Measurements from ENCODE around the gene KRTAP2-4. TPM values are rescaled to one million over a fixed set of nuclear protein-coding genes. Genes with fewer than 3 reads are reported as not detected.
A peak's percentile ranks its signal among the peaks of the same experiment; 100 is the strongest.

Gene KRTAP2-4
- total and polyA plus RNA-seq, 2 donors (not counting 1 experiment from before 2014, with no cell fraction given): not detected

DNA sequence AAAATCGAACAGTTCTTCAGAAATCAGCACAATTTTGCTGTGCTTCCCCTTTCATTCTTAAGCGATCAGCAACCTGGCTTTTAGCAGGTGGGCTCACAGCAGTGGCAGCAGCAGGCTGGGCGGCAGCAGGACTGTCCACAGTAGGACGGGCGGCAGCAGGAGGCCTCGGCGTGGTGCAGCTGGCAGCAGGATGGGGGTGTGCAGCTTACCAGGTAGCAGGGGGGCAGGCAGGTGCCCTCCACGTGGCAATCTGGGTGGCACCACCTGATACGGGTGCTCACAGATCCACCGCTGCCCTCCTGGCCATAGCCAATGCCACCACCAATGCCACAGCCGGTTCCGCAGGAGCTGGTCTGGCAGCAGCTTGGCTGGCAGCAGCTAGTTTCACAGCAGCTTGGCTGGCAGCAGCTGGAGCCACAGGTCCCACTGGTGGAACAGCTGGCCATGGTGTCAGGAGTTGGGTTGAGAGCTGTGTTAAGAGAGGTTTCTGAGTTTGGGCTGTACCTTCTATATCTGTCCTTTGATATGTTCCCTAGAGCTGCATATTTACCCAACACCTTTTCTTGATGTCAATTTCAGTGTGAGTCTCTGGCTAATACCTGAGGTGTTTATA is 35.9 kb downstream of the KRTAP2-4 start, which contains the start of gene KRTAP1-4:
Gene KRTAP1-4, minus strand, starts transcription at position 563 of the 613 bp plus-strand sequence. Its CDS starts 117 bp downstream, at position 446.
- H3K4me2 ChIP-seq (ENCODE audit: extremely low read depth, insufficient read depth, low read length): no peak within 1 kb of the TSS
- no peak within 1 kb of the TSS for H3K4me3 ChIP-seq (replicated peaks in 1 of 4; ENCODE audit: control extremely low read depth in 1 of 4, insufficient read depth in 1 of 4, low read depth in 3 of 4, low read length in 4 of 4)
- no peak for DNase-seq (ENCODE audit: low read depth in 2 of 2)
- no peaks in the 10 kb centered on the region for H3K9me3 ChIP-seq (ENCODE audit: control insufficient read depth, insufficient read depth, low read depth, low read length)
- no peak within 1 kb of the TSS for H2AFZ ChIP-seq (ENCODE audit: low read length)
- H3K4me1 ChIP-seq (ENCODE audit: control insufficient read depth, extremely low read depth, insufficient read depth, low read length): peaks cover 6% of the 10 kb centered on the region
- no peak within 1 kb of the TSS for H3K27ac ChIP-seq (ENCODE audit: insufficient read depth, low read length)
- no peaks in the 10 kb centered on the region for H3K36me3 ChIP-seq (ENCODE audit: control insufficient read depth, insufficient read depth, low read length)
- H3K27me3 ChIP-seq (ENCODE audit: control insufficient read depth, insufficient read depth, low read length): no peaks in the 10 kb centered on the region
- no peak for TF ChIP-seq EZH2 (IDR thresholded peaks at IDR 0.05; ENCODE audit: low read length, missing control alignments)
- TF ChIP-seq, protein P1, sequence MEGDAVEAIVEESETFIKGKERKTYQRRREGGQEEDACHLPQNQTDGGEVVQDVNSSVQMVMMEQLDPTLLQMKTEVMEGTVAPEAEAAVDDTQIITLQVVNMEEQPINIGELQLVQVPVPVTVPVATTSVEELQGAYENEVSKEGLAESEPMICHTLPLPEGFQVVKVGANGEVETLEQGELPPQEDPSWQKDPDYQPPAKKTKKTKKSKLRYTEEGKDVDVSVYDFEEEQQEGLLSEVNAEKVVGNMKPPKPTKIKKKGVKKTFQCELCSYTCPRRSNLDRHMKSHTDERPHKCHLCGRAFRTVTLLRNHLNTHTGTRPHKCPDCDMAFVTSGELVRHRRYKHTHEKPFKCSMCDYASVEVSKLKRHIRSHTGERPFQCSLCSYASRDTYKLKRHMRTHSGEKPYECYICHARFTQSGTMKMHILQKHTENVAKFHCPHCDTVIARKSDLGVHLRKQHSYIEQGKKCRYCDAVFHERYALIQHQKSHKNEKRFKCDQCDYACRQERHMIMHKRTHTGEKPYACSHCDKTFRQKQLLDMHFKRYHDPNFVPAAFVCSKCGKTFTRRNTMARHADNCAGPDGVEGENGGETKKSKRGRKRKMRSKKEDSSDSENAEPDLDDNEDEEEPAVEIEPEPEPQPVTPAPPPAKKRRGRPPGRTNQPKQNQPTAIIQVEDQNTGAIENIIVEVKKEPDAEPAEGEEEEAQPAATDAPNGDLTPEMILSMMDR (conservative IDR thresholded peaks at IDR 0.05 in 1 of 2, IDR thresholded peaks at IDR 0.05 in 1 of 2; ENCODE audit: low read depth in 1 of 2, low read length in 2 of 2): no peak
- H3K79me2 ChIP-seq (ENCODE audit: control insufficient read depth, insufficient read depth, low read length): no peaks in the 10 kb centered on the region
- no peaks in the 10 kb centered on the region for H4K20me1 ChIP-seq (ENCODE audit: control insufficient read depth, extremely low read depth, insufficient read depth, low read length)
- no peak within 1 kb of the TSS for H3K9ac ChIP-seq (ENCODE audit: insufficient read depth, low read length)

GRCh38 chr17:41026715-41027471 is 38.8 kb downstream of the KRTAP2-4 start, which contains the start of gene KRTAP1-5:
Gene KRTAP1-5, minus strand, starts transcription at chr17:41027208. Its CDS starts 53 bp downstream, at chr17:41027155.
- Histone ChIP-seq H3K36me3 (ENCODE audit: control insufficient read depth, insufficient read depth, low read length) (no peaks in the 10 kb centered on the region), H3K9me3 (ENCODE audit: control insufficient read depth, insufficient read depth, low read depth, low read length) (no peaks in the 10 kb centered on the region), H3K79me2 (ENCODE audit: control insufficient read depth, insufficient read depth, low read length) (no peaks in the 10 kb centered on the region), H3K4me2 (ENCODE audit: extremely low read depth, insufficient read depth, low read length) (peak within 1 kb of the TSS; percentile 36), H4K20me1 (ENCODE audit: control insufficient read depth, extremely low read depth, insufficient read depth, low read length) (no peaks in the 10 kb centered on the region), H3K9ac (ENCODE audit: insufficient read depth, low read length) (no peak within 1 kb of the TSS), H3K4me1 (ENCODE audit: control insufficient read depth, extremely low read depth, insufficient read depth, low read length) (peaks cover 6% of the 10 kb centered on the region), H3K4me3 (replicated peaks in 1 of 4; ENCODE audit: control extremely low read depth in 1 of 4, insufficient read depth in 1 of 4, low read depth in 3 of 4, low read length in 4 of 4) (no peak within 1 kb of the TSS), H2AFZ (ENCODE audit: low read length) (no peak within 1 kb of the TSS), H3K27ac (ENCODE audit: insufficient read depth, low read length) (peak within 1 kb of the TSS; percentile 15), H3K27me3 (ENCODE audit: control insufficient read depth, insufficient read depth, low read length) (no peaks in the 10 kb centered on the region)
- peak; percentile 35 to 74 for DNase-seq (ENCODE audit: low read depth in 2 of 2)
- TF ChIP-seq, protein P1 (conservative IDR thresholded peaks at IDR 0.05 in 1 of 2, IDR thresholded peaks at IDR 0.05 in 1 of 2; ENCODE audit: low read depth in 1 of 2, low read length in 2 of 2): no peak
- no peak for TF ChIP-seq EZH2 (IDR thresholded peaks at IDR 0.05; ENCODE audit: low read length, missing control alignments)

DNA sequence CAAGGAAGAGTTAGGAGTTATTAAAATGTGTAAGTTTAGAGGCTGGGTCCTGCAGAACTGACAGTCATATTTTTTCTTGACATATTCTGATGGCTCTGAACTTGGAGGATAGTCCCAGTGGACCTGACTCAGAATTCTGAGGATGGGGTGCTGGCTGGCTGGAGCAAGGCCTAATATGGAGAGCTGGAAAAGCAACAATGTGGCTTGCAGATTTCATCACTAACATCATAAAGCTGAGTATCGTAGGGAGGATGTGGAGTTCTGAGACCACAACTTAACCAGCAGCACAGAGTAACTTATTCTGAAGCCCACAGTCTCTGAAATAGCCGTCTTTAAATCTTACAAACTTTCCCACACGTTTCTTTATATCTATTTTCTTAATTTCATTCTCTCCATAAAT is 41.0 kb downstream of the KRTAP2-4 start:
- Histone ChIP-seq H3K79me2 (ENCODE audit: control insufficient read depth, insufficient read depth, low read length) (no peaks in the 10 kb centered on the region), H3K4me2 (ENCODE audit: extremely low read depth, insufficient read depth, low read length) (no peak overlapping the region), H3K9me3 (ENCODE audit: control insufficient read depth, insufficient read depth, low read depth, low read length) (no peaks in the 10 kb centered on the region), H3K4me3 (replicated peaks in 1 of 4; ENCODE audit: control extremely low read depth in 1 of 4, insufficient read depth in 1 of 4, low read depth in 3 of 4, low read length in 4 of 4) (no peak overlapping the region), H3K4me1 (ENCODE audit: control insufficient read depth, extremely low read depth, insufficient read depth, low read length) (peaks cover 6% of the 10 kb centered on the region), H3K9ac (ENCODE audit: insufficient read depth, low read length) (no peak overlapping the region), H2AFZ (ENCODE audit: low read length) (no peak overlapping the region), H3K27ac (ENCODE audit: insufficient read depth, low read length) (no peak overlapping the region), H3K27me3 (ENCODE audit: control insufficient read depth, insufficient read depth, low read length) (no peaks in the 10 kb centered on the region), H4K20me1 (ENCODE audit: control insufficient read depth, extremely low read depth, insufficient read depth, low read length) (no peaks in the 10 kb centered on the region), H3K36me3 (ENCODE audit: control insufficient read depth, insufficient read depth, low read length) (no peaks in the 10 kb centered on the region)
- TF ChIP-seq EZH2 (IDR thresholded peaks at IDR 0.05; ENCODE audit: low read length, missing control alignments): no peak
- TF ChIP-seq, protein P1 (conservative IDR thresholded peaks at IDR 0.05 in 1 of 2, IDR thresholded peaks at IDR 0.05 in 1 of 2; ENCODE audit: low read depth in 1 of 2, low read length in 2 of 2): no peak
- no peak for DNase-seq (ENCODE audit: low read depth in 2 of 2)
